ACHN (cell line): Measurements from ENCODE around the gene MYOZ3.

Experiments
- DNase-seq: peaks from one replicate; pipeline ENCODE4 v3.0.0-alpha.2; 2015
- in situ Hi-C: cut with HindIII; loops from 2 replicates; pipeline ENCODE4 v1.10.0; 2017; ENCODE audit warnings: low sequenced_read_pairs, low pct_ligation_motif_present, low pct_unique_long_range_greater_than_20kb

Gene MYOZ3

DNA sequence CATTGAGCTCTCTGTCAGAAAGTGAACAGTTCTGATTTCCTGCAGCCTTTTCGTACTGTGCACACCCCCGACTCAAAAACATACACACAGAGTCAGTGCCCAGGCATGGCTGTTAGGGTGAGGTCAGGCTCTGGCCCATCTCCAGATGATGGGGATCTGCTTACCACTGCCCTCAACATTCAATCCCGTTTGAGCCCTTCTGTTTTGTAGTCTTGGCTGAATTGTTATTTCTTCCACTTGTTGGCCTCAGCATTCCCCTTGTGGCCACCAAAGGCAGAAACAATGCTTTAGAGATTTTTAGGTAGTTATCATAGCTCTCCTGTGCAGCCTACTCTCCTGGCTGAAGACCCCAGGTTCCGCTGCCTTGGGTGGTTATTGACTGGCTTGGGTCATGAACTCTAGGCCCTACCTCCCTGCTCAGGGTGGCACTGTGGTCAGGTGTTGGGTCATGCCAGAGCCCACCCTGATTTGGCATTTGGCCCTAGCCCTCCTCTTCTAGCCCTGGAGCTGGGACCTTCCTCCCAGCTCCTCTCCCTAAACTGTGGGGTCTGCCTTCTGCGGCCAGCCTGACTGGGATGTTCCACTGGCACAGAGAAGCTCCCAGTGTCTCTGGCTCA is 7.8 kb upstream of the MYOZ3 start:
- in situ Hi-C loops = no loop called here
- DNase-seq = no peak

DNA sequence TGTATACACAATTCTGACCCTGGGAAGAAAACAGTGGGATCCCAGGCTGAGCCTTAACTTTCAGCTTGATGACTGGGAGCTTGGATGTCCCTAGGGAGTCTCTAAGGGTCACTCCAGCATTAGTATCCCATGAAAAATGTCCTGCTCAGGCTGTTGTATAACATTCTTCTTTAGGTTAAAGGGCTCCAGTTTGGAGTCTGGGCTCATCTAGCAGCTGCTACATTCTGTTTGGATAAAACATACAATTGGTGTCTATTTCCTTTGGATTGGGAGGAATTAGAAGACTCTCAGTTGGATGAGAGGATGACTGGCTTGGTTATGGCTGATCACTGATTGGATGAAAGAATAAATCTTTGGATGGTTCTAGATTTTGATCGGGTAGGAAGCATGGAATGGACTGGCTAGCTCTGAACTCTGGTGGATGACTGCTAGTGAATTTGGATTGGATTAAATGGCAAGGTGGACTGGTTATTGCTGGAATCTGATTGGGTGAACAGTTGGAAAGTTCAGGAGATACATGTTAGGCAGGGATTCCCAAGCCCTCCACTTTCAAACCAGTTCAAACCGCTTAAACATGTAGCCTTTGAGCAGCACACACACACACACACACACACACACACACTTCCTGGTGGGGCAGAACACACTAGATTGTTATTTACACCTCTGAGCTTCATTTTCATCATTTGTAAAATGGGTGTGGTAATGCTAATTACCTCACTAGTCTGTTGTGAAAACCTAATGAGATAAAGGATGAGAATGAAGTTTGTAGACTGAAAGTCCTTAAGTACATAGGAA is 7.1 kb upstream of the MYOZ3 start:
- in situ Hi-C loops = no loop called here
- DNase-seq = no peak

DNA sequence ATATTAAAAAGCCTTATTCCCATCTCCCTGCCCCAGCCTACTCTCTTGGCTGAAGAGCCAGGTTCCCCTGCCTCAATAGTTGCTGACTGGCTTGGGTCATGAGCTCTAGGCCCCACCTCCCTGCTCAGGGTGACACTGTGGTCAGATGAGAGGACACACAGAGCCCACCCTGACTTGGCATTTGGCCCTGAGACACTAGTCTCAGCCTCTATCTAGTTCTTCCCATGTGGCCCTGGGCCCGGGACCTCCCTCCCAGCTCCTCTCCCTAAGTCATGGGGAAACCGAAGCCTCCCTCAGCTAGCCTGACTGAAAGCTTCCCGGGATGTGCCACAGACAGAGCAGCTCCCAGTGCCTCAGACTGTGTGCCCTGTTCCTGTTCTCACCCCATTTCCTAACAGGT is 5.8 kb upstream of the MYOZ3 start:
- no peak for DNase-seq
- in situ Hi-C loops = no loop called here

DNA sequence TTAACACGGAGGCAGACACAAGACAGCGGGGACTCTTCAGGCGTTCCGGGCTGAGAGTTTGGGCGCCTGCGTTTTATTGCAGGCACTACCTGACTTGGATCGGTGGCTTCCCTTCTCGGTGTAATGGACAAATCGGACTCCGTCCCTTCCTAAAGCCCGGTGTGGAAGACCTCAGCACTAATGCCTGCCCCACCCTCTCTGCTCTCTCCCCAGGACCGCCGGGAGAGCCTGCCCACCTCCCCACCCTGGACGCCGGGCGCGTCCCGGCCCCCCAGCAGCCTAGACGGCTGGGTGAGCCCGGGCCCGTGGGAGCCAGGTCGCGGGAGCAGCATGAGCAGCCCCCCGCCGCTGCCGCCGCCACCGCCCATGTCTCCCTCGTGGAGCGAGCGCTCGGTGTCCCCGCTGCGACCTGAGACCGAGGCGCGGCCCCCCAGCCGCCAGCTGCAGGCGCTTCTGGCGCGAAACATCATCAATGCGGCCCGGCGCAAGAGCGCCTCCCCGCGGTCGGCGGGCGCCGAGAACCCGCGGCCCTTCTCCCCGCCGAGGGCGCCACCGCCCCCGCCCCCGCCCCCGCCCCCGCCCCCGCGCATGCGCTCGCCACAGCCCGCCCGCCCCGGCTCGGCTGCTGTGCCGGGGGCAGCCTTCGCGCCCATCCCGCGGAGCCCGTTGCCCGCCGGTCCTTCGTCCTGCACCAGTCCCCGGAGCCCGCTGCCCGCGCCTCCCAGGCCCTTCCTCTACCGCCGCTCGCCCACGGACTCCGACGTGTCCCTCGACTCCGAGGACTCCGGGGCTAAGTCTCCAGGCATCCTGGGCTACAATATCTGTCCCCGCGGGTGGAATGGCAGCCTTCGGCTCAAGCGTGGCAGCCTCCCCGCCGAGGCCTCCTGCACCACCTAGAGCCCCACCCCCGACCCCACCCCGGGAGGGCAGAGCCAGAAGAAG is 4.6 kb upstream of the MYOZ3 start:
- in situ Hi-C loops = no loop called here
- DNase-seq = peak; percentile 57

DNA sequence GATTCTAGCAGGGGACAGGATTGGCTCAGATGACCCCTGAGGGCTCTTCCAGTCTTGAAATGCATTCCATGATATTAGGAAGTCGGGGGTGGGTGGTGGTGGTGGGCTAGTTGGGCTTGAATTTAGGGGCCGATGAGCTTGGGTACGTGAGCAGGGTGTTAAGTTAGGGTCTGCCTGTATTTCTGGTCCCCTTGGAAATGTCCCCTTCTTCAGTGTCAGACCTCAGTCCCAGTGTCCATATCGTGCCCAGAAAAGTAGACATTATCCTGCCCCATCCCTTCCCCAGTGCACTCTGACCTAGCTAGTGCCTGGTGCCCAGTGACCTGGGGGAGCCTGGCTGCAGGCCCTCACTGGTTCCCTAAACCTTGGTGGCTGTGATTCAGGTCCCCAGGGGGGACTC is 2.9 kb upstream of the MYOZ3 start:
- in situ Hi-C loops = no loop called here
- no peak for DNase-seq

DNA sequence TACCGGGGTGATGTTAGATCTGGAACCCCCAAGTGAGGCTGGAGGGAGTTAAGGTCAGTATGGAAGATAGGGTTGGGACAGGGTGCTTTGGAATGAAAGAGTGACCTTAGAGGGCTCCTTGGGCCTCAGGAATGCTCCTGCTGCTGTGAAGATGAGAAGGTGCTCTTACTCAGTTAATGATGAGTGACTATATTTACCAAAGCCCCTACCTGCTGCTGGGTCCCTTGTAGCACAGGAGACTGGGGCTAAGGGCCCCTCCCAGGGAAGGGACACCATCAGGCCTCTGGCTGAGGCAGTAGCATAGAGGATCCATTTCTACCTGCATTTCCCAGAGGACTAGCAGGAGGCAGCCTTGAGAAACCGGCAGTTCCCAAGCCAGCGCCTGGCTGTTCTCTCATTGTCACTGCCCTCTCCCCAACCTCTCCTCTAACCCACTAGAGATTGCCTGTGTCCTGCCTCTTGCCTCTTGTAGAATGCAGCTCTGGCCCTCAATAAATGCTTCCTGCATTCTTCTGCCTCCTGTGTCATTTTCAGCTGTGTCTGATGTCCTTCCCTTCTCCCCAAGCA is 2.3 kb upstream of the MYOZ3 start:
- in situ Hi-C loops = no loop called here
- no peak for DNase-seq

DNA sequence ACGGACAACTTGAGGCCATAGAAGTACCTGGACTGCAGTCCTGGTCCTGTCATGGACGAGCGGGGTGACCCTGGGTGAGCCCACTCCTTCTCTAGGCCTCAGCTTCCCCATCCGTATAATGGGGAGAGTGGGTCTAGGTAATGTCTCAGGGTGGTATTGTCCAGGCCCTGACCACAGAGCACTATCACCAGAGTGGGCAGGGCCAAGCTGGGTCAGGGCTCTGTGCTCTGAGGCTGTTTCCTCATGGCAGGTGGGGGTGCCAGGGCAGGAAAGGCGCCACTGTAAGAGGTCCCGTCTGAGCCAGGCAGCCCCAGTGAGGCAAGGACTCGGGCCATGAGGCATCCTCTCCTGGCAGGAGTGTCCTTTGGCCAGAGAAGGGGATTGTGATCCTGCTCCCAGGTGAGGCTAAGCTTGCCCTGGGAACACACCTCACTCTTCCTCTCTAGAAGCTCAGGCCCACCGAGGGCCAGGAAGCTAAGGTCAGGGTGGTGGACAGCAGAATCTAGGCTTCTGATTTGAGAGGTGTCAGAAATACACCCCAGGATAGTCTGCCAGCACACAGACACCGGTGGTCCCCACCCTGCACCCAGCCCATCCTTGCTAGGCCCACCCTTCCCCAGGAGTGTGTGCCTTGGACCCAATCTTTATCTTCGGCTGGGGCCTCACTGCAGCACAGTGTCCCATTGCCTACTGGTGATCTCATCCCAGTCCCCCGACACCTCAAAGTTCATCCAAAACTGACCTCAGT is 1.5 kb upstream of the MYOZ3 start:
- DNase-seq = no peak
- in situ Hi-C loops = no loop called here

DNA sequence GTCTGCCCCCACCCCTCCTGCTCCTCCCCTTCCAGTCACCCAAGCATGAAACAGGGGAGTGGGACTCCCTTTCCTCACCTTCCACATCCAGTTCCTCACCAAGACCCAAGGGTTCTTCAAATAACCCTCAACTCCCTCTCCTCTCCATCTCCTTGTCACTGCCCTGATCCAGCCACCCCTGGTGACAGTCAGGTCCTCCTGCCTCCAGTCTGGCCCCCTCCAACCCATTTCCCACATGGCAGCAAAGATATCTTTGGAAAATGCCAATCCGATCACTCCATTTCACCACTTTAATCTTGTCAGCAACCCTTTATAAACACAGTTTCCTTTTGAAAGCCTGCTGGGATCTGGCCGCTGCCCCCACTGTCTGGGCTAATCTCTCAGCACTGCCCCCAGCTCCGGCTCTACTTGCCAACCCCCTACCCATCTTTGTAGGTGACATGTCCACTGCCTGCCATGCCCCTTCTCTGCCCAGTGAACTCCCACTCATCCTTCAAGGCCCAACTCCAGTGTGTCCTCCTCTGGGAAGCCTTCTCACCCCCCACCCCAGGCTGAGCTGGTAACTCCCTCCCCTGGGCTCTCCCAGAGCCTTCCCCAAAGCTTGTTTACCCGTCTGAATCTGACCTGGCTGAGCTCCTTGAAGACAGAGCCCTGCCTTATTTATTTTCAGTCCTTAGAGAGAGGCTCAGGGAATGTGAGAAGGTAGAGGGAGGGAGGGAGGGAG is 781 bp upstream of the MYOZ3 start:
- DNase-seq = no peak
- in situ Hi-C loops = no loop called here

DNA sequence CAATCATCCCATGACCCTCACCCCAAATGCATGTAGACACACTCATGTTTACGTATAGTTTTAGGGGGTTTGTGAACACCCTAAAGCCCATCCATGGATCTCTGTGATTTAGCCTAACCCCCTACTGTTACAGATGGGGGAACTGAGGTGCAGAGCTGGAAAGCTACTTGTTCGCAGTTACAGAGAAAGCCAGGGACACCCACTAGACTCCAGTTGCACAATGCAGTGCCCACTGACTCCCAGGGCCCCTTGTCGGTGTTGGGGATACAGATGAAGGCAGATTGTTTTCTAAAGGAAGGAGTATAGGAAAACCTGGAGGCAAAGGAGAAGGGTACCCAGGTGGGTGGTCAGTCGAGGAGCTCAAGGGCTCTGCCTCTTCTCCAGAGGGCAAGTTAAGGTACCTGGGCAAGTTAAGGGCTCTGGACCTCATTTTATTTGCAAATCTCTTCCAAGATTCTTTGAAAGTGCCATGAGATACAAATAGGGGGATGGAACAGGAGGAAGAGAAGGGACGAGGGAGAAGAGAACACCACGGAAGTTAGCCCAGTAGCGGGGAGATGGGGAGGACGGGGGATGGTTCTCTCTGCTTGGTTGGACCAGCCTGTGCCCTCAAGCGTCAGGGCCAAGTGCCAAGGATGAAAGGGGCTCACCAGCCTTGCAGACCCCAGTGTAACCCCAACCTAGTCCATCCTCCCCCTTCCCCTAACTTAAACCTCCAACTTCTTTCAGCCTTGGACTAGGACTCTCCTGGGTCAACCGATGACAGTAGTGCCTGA is 958 bp downstream of the MYOZ3 start:
- in situ Hi-C loops = no loop called here
- DNase-seq = no peak

DNA sequence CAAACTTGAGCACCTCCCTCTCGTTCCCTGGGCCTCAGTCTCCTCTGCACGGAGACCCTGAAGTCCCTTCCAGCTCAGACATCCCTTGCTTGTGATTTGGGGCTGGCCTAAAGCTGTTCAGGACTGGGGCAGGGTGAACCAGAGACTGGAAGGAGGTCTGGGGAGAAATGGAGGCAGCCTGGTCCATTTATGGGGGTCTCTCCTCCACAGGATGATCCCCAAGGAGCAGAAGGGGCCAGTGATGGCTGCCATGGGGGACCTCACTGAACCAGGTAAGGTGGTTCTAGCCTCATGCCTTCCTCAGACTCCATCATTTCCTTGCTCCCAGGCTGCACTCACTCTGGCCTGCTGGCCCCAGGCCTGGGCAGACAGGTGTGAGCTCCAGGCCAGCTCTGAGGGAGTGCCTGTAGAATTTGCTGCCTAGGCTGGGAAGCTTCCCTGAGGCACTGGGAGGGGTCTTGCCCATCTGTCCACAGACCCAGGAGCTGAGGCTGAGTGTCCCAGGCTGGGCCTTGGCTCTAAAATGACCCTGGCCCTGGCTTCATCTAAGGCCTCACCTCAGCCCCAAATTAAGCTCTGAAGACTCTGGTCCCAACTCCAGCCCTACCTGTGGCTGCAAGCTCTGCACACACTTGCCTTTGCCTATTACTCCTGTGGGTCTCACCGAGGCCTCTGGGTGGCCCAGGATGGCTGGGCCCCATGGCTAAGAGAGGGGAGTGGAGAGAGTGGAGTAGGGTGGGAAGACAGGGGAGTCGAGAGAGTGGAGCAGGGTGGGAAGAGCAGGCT is 1.9 kb downstream of the MYOZ3 start:
- in situ Hi-C loops = no loop called here

DNA sequence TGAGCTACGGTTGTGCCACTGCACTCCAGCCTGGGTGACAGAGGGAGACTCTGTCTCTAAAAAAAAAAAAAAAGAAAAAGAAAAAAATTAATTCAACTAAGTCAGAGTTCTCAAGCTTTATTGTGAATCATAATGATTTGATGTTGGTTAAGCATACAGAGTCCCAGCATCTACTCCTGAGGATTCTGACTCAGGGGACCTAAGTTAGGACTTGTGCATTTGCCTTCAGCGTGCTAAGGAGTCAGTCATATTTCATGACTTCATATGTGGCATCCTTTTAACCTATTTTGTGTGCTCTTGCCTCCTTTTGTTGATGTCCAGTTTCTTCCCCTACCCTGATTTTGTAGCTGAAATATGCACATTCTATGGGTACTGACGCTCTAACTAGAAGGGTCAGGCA is 2.9 kb downstream of the MYOZ3 start:
- in situ Hi-C loops = no loop called here

More for the DNA sequence above, 1.9 kb downstream of the MYOZ3 start:
- no peak for DNase-seq

DNA sequence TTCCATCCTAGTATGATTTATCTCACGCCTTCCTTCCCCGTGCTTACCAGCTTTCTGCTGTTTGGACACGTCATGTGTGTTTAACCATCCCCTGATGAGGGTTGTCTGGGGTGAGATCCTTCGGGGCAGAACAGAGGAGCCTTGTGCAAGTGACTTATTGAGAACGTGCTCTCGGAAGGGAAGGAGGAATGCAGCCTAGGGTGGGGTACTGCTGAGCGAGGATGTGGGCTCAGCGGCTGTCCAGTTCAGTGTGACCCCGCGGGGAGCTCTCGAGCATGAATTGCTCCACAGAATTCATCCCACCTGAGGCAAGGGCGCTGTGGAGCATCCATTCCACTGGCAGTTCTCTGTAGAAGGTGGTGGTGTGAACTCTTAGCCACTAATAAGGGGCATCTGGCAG is 4.0 kb downstream of the MYOZ3 start:
- in situ Hi-C loops = no loop called here
- no peak for DNase-seq

More for the DNA sequence above, 2.9 kb downstream of the MYOZ3 start:
- no peak for DNase-seq

DNA sequence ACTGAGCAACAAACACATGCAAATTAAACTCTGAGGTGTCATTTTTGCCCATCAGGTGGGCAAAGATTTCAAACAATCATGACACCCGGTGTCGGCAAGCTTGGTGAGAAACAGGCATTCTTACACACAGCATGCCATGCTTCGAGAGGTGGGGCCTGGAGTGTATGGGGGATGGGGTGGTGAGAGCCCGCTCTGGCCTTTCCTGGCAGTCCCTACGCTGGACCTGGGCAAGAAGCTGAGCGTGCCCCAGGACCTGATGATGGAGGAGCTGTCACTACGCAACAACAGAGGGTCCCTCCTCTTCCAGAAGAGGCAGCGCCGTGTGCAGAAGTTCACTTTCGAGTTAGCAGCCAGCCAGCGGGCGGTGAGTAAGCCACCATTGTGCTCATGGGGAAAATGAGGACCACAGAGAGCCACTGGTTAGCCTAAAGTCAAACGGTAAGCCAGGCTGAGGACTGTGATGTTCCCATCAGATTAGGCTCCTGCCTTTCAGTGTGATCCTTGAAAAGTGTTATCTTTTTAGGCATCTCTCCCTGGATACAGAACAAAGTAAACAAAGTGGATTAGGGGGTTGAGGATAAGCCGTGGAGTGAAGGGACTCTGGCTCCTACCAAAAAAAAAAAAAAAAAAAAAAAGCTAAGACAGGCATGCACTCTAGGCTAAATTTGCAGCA is 9.4 kb downstream of the MYOZ3 start:
- no peak for DNase-seq
- in situ Hi-C loops = no loop called here

DNA sequence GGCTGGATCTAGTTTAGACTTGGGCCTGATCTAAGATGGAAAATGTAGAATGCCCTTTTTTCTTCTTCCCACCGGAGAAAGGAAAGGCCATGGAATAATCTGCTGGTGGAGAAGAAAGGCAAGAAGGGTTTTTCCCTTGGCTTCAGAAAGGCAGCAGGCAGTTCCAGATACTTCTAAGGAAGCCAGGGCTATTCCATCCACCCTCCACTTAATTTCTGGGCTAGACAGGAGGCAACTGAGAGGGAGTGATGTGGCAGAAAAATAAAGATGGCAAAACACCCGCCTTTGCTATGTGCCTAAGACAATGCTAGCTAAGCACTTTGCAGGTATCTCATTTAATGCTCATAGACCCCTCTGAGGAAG is 9.9 kb downstream of the MYOZ3 start:
- DNase-seq = no peak
- in situ Hi-C loops = no loop called here

DNA sequence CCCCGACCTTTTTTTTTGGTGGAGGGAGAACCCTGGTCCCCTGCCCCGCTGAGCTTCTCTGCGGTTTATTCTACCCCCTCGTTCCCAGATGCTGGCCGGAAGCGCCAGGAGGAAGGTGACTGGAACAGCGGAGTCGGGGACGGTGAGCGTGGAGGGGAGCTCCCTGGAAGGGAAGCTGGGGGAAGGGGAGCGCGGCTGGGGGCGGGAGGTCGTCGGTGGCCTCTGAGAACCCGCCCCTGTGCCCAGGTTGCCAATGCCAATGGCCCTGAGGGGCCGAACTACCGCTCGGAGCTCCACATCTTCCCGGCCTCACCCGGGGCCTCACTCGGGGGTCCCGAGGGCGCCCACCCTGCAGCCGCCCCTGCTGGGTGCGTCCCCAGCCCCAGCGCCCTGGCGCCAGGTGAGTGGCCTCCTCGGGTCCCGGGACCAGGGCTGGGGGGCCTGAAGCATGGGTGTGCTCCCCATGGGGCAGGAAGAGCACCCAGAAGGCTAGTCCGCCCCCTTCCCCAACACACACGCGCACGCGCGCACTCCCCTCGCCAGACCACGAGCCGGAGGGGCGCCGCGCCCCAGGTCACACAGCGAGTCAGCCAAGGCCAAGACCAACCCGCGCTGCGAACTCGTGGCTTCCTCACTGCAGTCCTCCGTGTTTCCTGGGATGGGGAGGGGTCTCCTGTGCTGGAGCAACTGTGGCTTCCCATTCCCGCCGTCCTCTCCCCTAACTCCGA is 10.6 kb downstream of the MYOZ3 start:
- no peak for DNase-seq
- in situ Hi-C loops = no loop called here
